Measurements from ENCODE around the gene CDH23. TPM values are rescaled to one million over a fixed set of nuclear protein-coding genes. Genes with fewer than 3 reads are reported as not detected.

Gene CDH23
- total RNA-seq, 1 experiment from 2014 or later = 0.34 TPM

DNA sequence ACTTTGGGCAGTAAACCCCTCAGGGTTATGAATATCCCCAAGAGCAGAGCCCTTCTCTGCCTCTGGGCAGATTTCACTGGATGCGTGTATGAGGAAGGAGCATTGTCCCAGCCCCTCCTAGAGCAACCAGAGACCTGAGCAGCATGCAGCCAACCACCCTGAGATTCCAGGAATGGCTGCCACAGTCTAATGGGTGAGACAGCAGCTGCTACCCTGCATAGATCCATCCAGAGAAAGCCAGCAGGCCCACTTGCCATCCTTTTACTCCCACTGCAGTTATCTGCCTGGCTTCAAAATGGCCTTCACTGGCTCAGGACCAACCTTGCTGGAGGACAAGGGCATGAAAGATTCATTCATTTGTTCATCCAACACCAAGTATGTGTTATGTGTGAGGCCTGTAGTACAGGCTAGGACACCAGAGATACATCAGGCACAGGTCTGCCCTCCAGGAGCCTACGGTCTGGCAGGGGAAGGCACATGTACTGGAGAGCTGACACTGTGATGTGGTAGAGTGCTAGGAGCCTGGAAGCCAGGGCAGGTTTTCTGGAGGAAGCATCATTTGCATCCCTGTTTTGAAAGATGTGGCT, 349.0 kb downstream of the CDH23 start:
- H3K9me3 ChIP-seq = peaks cover 4% of the 10 kb centered on the region; the same call in 1 of the 2 replicates
- POLR2A ChIA-PET = no interaction called here
- CTCF ChIA-PET = interaction anchor here (1.3 kb wide), 1 partner anchor 28 kb away, joined by 5 read pairs; the partner anchor contains the start of gene VSIR
- no TSS peak for BruUV-seq (replicated peaks)
- H3K4me1 ChIP-seq = peaks cover 17% of the 10 kb centered on the region
- H3K4me3 Mint-ChIP-seq (ENCODE audit: unreplicated experiment) = no peak overlapping the region
- no peak for DNase-seq
- no peak overlapping the region for H3K27ac Mint-ChIP-seq (ENCODE audit: unreplicated experiment)
- H3K36me3 ChIP-seq (ENCODE audit: control insufficient read depth, insufficient read depth, low read length) = no peaks in the 10 kb centered on the region
- TF ChIP-seq, protein P1, sequence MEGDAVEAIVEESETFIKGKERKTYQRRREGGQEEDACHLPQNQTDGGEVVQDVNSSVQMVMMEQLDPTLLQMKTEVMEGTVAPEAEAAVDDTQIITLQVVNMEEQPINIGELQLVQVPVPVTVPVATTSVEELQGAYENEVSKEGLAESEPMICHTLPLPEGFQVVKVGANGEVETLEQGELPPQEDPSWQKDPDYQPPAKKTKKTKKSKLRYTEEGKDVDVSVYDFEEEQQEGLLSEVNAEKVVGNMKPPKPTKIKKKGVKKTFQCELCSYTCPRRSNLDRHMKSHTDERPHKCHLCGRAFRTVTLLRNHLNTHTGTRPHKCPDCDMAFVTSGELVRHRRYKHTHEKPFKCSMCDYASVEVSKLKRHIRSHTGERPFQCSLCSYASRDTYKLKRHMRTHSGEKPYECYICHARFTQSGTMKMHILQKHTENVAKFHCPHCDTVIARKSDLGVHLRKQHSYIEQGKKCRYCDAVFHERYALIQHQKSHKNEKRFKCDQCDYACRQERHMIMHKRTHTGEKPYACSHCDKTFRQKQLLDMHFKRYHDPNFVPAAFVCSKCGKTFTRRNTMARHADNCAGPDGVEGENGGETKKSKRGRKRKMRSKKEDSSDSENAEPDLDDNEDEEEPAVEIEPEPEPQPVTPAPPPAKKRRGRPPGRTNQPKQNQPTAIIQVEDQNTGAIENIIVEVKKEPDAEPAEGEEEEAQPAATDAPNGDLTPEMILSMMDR (IDR thresholded peaks at IDR 0.05; ENCODE audit: insufficient read depth in 1 of 2, low read depth in 1 of 2, low read length in 1 of 2, severe bottlenecking in 1 of 2, unreplicated experiment in 1 of 2) = no peak
- no peak overlapping the region for H3K4me3 ChIP-seq (ENCODE audit: low read depth, low read length)
- no peaks in the 10 kb centered on the region for H3K9me3 Mint-ChIP-seq (ENCODE audit: unreplicated experiment)
- no peaks in the 10 kb centered on the region for H3K27me3 Mint-ChIP-seq (ENCODE audit: insufficient read depth, unreplicated experiment)
- peaks cover 14% of the 10 kb centered on the region for H3K4me1 Mint-ChIP-seq (ENCODE audit: low read depth, unreplicated experiment)
- no peaks in the 10 kb centered on the region for H3K27me3 ChIP-seq (replicated peaks; ENCODE audit: control insufficient read depth, insufficient read depth, low read length)
- intact Hi-C loops (cut with micrococcal nuclease; ENCODE audit: unreplicated experiment) = no loop called here
- H3K36me3 Mint-ChIP-seq (ENCODE audit: insufficient read depth, unreplicated experiment) = peaks cover 16% of the 10 kb centered on the region

GRCh38 chr10:71746344-71747037, 349.8 kb downstream of the CDH23 start:
- TF ChIP-seq, protein P1 (IDR thresholded peaks at IDR 0.05; ENCODE audit: insufficient read depth in 1 of 2, low read depth in 1 of 2, low read length in 1 of 2, severe bottlenecking in 1 of 2, unreplicated experiment in 1 of 2) = peak in 1 of 2 experiments; percentile 45
- Histone ChIP-seq H3K27me3 (replicated peaks; ENCODE audit: control insufficient read depth, insufficient read depth, low read length) (no peaks in the 10 kb centered on the region), H3K4me3 (ENCODE audit: low read depth, low read length) (no peak overlapping the region), H3K4me1 (peaks cover 17% of the 10 kb centered on the region), H3K9me3 (peaks cover 4% of the 10 kb centered on the region; the same call in 1 of the 2 replicates), H3K36me3 (ENCODE audit: control insufficient read depth, insufficient read depth, low read length) (no peaks in the 10 kb centered on the region)
- ChIA-PET POLR2A (no interaction called here), CTCF (interaction anchor here (0.6 to 1.3 kb wide), 4 partner anchors 27 to 89 kb away, joined by 3 to 9 read pairs (median 4); partner anchors contain the start of gene VSIR)
- intact Hi-C loops (cut with micrococcal nuclease; ENCODE audit: unreplicated experiment) = no loop called here
- H3K36me3 Mint-ChIP-seq (ENCODE audit: insufficient read depth, unreplicated experiment) = peaks cover 19% of the 10 kb centered on the region
- H3K4me1 Mint-ChIP-seq (ENCODE audit: low read depth, unreplicated experiment) = peaks cover 14% of the 10 kb centered on the region
- peak overlapping the region; percentile 22 for H3K27ac Mint-ChIP-seq (ENCODE audit: unreplicated experiment)
- no peaks in the 10 kb centered on the region for H3K27me3 Mint-ChIP-seq (ENCODE audit: insufficient read depth, unreplicated experiment)
- H3K9me3 Mint-ChIP-seq (ENCODE audit: unreplicated experiment) = no peaks in the 10 kb centered on the region
- no peak overlapping the region for H3K4me3 Mint-ChIP-seq (ENCODE audit: unreplicated experiment)
- no TSS peak for BruUV-seq (replicated peaks)
- DNase-seq = peak; percentile 56 to 68

GRCh38 chr10:71747039-71747531, 350.4 kb downstream of the CDH23 start:
- DNase-seq = no peak
- Mint-ChIP-seq H3K4me3 (ENCODE audit: unreplicated experiment) (no peak overlapping the region), H3K4me1 (ENCODE audit: low read depth, unreplicated experiment) (peaks cover 14% of the 10 kb centered on the region), H3K27me3 (ENCODE audit: insufficient read depth, unreplicated experiment) (no peaks in the 10 kb centered on the region), H3K9me3 (ENCODE audit: unreplicated experiment) (no peaks in the 10 kb centered on the region), H3K36me3 (ENCODE audit: insufficient read depth, unreplicated experiment) (peaks cover 19% of the 10 kb centered on the region), H3K27ac (ENCODE audit: unreplicated experiment) (peak overlapping the region; percentile 22)
- ChIA-PET POLR2A (no interaction called here), CTCF (interaction anchor here (0.6 to 1.0 kb wide), 3 partner anchors 38 to 89 kb away, joined by 3 to 9 read pairs (median 3); no protein-coding TSS in a partner anchor)
- intact Hi-C loops (cut with micrococcal nuclease; ENCODE audit: unreplicated experiment) = no loop called here
- Histone ChIP-seq H3K9me3 (peaks cover 4% of the 10 kb centered on the region; the same call in 1 of the 2 replicates), H3K27me3 (replicated peaks; ENCODE audit: control insufficient read depth, insufficient read depth, low read length) (no peaks in the 10 kb centered on the region), H3K36me3 (ENCODE audit: control insufficient read depth, insufficient read depth, low read length) (peaks cover 1% of the 10 kb centered on the region; the same call in 1 of the 2 replicates), H3K4me1 (peaks cover 17% of the 10 kb centered on the region), H3K4me3 (ENCODE audit: low read depth, low read length) (no peak overlapping the region)
- no TSS peak for BruUV-seq (replicated peaks)
- TF ChIP-seq, protein P1 (IDR thresholded peaks at IDR 0.05; ENCODE audit: insufficient read depth in 1 of 2, low read depth in 1 of 2, low read length in 1 of 2, severe bottlenecking in 1 of 2, unreplicated experiment in 1 of 2) = no peak

Data from Caco-2 (cell line).